Forelimb muscle (tissue), 1 donor: Measurements from ENCODE around the gene OXCT2. TPM values are rescaled to one million over a fixed set of nuclear protein-coding genes. Genes with fewer than 3 reads are reported as not detected.
"Not testable (repeated sequence)": the region's sequence is repeated elsewhere in the genome, so short reads cannot be mapped to it uniquely, and the experiment has no call there.

Experiments used
- DNase-seq: peaks from one replicate; pipeline ENCODE4 v3.0.0-alpha.2; 2013; ENCODE audit warnings: low read depth
- polyA plus RNA-seq: library from polyadenylated mRNA; unstranded; fragments of 120-200 nt; gene quantifications from one replicate; pipeline ENCODE4 v1.2.1, GENCODE V29; 2013; ENCODE audit not compliant: insufficient read length

The OXCT2 gene
- not detected for polyA plus RNA-seq

DNA sequence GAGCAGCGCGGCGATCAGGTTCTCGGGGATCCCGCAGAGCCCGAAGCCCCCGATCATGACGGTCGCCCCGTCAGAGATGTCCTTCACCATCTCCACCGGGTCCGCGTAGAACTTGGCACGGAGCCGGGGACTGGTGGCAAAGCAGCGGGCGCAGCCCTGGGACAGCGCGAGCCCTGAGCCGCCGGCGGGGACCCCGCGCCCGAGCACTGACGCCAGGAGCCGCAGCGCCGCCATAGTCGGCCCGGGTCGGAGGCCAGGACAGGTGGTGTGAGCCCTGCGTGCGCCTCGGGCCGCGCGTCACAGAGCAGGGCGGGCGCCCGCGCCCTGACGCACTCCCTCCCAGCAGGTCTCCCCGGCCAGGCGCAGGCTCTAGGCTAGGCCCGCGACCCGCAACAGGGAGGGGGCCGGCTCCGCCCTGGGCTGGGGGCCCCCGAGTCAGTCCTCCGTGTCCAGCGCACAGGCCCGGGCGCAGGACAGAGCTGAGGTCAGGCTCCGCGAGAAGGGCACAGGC lies at the start of gene OXCT2:
Gene OXCT2, minus strand, starts transcription at position 327 of the 511 bp plus-strand sequence. Its CDS starts 93 bp downstream, at position 234.
- not testable (repeated sequence) for DNase-seq

DNA sequence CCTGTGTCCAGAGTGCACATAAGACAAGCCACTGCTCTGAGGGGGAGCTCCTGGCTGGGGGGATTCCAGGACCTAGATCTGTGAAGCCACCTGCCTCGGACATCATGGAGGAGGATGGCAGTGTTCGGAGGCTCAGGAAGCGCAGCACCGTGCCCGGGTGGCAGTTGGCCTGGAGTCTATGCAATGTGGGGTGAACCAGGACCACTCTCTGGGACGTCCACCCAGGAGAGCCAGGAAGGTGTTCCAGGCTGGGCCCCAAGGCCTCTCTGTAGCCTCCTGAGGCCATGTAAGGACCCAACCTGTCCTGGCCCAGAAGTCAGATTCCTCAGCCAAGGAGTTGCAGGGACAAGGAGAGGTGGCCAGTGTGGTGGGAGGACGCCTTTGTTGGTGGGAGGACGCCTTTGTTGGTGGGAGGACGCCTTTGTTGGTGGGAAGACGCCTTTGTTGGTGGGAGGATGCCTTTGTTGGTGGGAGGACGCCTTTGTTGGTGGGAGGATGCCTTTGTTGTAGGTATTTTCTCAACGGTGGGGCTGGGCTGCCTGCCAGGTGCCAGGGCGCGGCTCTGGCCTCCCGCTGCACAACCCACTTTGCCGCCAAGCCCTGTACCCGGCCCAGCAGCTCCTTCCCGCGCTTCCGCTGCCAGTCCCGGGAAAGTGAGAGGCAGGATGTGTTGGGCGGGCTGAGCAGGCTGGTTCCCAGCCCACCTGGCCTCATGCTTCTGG lies 48.1 kb upstream of the OXCT2 start:
- no peak for DNase-seq

DNA sequence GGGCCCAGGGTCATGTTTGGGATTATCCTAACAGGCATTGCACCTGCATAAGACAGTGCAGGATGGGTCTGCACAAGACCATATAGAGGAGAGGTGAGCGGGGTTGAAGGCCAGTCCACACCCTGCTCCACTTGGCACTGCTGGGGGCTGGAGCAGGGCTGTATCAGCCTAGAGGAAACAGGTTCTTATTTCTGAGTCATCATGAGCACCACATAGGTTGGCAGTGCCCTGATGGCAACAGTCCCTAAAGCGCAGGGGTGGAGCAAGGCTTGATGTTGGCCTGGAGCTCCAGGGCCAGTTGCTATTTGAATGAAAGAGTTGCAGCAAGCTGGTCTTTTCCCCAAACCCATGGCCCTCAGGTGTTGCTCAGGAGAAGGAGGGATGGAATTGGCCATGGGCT lies 47.3 kb upstream of the OXCT2 start:
- DNase-seq: no peak

DNA sequence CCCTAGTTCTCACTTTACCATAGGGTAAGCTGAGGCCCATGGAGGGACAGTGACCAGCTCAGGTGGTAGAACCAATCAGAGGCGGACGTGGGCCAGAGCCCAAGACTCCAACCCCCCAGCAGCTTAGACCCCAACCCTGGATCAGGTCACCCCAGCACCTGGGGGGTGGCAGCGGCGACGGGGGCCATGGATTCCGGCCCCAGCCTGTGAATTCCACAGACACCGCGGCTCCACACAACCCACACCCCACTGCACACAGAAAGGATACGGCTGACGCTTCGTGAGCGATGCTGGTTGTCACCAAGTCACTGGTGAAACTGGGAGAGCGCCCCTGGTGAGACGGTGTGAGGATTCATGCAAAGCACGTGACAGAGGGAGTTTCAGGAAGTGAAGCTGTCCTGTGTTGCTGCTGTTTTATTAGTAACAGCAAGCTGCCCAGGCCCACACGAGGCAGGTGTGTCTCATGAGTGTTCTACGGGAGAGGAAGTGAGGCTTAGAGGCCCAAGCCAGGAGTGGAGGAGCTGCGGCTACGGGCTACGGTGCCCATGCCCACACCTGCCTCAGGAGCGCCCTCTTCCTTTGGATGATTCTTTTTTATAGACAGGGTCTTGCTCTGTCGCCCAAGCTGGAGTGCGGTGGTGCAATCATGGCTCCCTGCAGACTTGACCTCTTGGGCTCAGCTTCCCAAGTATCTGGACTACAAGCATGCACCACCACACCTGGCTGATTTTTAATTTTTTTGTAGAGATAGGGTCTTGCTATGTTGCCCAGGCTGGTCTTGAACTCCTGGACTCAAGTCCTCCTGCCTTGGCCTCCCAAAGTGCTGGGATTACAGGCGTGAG lies 46.2 kb upstream of the OXCT2 start:
- DNase-seq: not testable (repeated sequence)

- DNase-seq: peak; percentile 25
Observed at GRCh38 chr1:39816415-39817090, 45.4 kb upstream of the OXCT2 start.

DNA sequence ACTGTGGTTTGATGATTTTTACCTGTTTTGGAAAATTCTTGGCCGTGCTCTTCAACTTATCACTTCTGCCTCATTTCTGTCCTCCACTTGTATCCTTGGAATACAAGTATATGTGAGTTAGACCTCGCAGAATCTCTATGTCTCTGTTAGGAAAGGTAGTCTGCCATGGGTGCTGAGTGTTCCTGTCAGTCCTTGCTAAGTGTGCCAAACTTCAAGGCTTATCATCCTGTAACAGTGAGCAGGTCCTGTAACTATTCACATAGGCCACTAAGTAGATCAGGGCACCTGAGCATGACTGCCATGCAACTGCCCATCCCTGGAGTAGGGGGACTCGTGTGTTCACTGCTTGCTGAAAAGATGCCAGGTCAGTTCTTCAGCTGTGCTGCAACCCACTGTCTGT lies 41.8 kb upstream of the OXCT2 start:
- DNase-seq: no peak

DNA sequence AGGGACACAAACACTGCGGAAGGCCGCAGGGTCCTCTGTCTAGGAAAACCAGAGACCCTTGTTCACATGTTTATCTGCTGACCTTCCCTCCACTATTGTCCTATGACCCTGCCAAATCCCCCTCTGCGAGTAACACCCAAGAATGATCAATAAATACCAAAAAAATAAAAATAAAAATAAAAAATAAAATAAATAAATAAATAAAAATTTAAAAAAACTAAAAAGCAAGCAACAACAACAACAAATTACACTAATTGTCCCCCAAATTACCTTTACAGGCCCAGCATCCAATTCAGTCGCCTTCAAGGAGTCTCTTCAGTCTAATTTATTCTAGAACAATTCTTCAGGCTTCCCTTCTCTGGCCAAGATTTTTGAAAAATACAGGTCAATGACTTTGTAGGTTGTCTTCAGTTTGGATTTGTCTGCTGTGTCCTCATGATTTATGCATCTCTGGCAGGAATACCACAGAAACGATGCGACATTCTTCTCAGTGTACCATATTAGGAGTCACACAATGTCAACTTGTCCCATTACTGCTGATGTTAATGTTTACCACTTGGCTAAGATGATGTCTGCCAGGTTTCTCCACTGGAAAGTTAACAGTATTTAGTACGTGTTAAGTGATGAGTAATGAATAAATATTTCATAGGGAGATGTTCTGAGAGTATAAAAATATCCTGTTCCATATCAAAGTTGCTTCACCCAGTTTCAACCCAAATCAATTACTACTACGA lies 37.8 kb upstream of the OXCT2 start:
- DNase-seq: no peak

DNA sequence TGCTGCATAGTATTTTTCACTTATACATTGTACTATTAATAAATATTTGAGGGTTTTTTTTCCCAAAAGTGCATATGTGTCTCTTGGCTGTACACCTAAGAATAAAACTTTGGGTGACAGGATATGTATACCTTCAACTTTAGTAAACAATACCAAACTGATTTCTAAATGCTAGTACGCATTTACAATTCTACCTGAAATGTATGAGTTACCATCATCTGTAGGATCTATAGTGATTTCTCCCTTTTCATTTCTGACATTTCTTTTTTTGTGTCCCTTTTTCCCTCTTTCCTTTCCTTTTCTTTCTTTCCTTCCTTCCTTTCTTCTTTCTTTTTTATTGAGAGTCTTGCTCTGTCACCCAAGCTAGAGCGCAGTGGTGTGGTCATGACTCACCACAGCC lies 34.2 kb upstream of the OXCT2 start:
- no peak for DNase-seq

DNA sequence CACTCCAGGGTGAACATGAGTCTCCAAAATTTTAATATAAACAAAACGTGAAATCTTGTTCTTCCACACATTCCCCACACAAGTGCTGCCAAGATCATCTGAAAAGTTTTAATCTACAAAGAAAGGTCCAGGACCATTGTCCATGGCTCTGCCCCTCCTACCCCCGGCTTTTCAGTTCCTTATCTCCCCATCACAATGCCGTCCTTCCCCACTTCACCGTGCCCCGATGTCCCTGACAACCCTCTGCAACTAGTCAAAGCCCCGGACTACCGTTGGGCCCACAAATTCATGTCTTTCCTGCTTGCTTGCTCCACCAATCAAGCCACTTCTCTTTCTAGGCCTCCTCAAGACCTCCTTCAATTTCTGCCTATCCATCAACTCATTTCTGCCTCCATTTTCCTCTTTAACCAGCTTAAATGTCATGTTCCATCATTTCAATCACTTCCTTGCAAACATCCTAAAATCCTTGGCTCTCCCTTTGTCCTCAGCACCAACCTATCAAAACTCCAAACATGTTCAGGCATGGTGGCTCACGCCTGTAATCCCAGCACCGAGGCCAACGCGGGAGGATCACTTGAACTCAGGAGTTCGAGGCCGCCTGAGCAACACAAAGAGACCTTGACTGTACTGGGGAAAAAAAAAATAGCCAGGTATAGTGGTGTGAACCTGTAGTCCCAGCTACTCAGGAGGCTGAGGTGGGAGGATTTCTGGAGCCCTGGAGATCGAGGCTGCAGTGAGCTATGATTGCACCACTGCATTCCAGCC lies 31.5 kb upstream of the OXCT2 start:
- DNase-seq: no peak

- no peak for DNase-seq
Observed at GRCh38 chr1:39800471-39800835, 29.3 kb upstream of the OXCT2 start.

DNA sequence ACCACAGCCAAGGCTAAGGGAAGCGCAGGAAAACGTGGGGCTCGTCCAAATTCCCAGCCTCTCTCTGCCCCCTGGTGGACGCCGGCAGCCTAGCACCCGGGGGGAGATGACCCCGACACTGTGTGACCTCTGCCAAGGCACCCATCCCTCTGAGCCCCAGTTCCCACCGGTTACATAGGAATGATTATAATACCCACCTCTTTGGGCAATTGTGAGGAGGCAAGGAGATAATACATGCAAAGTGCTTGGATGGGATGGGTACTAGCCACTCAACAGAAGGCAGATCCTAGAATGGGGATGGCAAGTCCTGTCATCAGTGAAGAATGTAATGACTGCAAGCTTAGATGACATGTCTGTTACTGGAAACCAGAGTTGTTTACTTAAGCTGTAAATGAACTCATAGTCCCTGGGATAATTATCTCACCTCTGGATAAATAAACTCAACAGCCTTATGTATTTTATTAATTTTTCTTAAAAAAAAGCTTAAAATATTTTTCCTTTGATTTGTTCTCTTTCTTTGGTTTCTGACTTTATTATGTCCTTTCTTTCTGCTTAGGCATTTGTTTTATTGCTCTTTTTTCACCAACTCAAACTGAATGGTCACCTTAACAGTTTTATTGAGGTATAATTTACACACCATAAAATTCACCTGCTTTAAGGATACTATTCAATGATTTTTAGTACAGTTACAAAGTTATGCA lies 28.8 kb upstream of the OXCT2 start:
- DNase-seq: no peak

GRCh38 chr1:39798859-39799769 lies 28.0 kb upstream of the OXCT2 start:
- peak; percentile 19 for DNase-seq

DNA sequence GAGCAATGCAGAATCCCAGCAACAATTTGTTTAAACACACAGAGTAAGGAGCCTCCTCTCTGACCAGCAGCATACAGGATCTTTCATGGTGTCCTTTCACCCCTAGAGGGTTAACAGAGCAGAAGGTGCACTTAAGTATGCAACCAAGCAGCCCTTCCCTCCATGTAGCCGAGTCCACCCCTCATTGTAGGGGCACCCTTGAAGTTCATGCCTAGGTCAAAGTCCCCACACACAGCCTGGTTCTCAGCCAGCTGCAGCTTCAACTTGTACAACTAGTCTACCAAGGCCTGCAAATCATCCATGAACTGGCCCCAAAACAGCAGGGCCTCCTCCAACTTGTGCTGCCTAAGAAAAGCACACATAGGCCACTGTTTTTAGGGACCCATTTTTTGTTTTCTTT lies 24.5 kb upstream of the OXCT2 start:
- DNase-seq: no peak

- no peak for DNase-seq
Observed at GRCh38 chr1:39791838-39792237, 20.7 kb upstream of the OXCT2 start.

DNA sequence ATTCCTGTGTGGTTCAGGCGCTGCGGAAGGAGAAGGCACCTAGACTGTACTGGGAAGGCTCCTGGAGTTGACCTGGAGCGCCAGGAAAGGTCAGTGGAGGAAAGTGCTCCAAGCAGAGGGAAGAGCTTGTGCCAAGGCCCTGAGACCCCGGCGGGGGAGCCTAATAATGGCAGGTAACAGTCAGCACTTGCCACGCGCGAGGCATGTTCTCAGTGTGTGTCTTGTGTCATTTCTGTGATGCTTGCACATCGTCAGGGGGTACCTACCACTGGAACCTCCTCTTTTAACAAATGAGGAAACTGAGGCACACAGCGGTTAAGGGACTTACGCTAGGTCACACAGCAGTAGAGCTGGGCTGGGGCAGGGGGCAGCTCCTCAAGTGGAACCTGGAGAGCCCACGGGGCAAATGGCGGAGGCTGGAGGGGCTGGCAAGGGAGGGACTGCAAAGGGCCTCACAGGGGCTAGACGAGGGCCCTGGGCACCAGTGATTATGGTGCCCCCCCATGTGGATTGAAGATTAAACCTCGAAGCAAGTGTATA lies 18.5 kb upstream of the OXCT2 start:
- no peak for DNase-seq

DNA sequence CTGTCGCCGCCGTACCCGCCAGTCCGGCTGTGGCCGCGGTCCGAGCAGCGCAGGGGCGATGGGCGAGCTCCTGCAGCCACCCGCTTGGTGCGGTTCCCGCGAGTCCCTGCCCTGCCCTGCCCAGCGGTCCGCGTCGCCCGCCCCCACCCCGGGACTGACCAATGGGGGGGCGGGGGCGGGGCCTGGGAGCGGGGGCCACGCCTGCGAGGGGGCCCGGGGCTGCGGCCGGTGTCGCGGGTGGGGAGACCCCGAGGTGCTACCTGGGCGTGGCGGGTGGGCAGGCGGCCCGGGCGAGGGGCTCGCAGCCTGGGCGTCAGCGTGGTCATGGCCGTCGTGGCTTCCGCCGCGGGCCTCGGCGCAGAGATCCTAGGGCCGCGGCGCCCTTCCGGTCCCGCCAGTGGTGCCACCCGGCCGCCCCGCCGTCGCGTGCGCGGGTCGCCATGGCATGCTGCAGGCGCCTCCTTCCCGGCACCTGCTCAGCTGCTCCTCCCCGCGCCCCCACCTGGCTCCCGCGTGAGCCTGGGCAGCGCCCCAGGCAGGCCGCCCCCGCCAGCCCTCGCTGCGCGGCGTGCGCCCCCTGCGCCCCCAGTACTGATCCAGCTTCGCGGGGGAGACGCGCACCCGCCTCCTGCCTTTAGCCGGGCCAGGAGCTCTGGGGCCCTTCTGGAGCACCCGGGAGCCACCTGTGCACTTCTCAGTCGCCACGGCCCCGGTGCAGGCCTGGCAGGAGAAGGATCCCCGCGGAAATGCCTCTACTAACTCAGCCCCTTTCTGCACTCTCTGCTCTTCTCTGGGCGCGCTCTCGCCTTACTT lies 17.8 kb upstream of the OXCT2 start, which contains the start of gene BMP8B:
Gene BMP8B, minus strand, starts transcription at position 108 of the 813 bp plus-strand sequence. CDS start 380 bp downstream, outside the sequence.
- DNase-seq: no peak

- no peak for DNase-seq
Observed at GRCh38 chr1:39788426-39788757, 17.2 kb upstream of the OXCT2 start.

- not testable (repeated sequence) for DNase-seq
Observed at GRCh38 chr1:39787964-39788363, 16.8 kb upstream of the OXCT2 start.
